HG02610 (cell line): ENCODE data around the gene FBRSL1.

Experiments used
- ATAC-seq: cut with Tn5 transposase; IDR thresholded peaks from one replicate; pipeline ENCODE4 v1.9.1; 2021; ENCODE audit warnings: mild to moderate bottlenecking, moderate library complexity; ENCODE audit not compliant: unreplicated experiment

The FBRSL1 gene

GRCh38 chr12:132508860-132509732 is 19.1 kb downstream of the FBRSL1 start:
- no peak for ATAC-seq

- ATAC-seq = no peak
These were observed 20.3 kb downstream of the FBRSL1 start for GRCh38 chr12:132510111-132510724.

- no peak for ATAC-seq
These were observed 21.0 kb downstream of the FBRSL1 start for GRCh38 chr12:132510746-132511477.

- no peak for ATAC-seq
These were observed 21.7 kb downstream of the FBRSL1 start for GRCh38 chr12:132511516-132512196.

GRCh38 chr12:132512197-132513069 is 22.5 kb downstream of the FBRSL1 start:
- no peak for ATAC-seq

- no peak for ATAC-seq
These were observed 23.1 kb downstream of the FBRSL1 start for GRCh38 chr12:132513070-132513398.

- ATAC-seq = no peak
These were observed 23.6 kb downstream of the FBRSL1 start for GRCh38 chr12:132513458-132514135.

GRCh38 chr12:132514216-132514820 is 24.4 kb downstream of the FBRSL1 start:
- no peak for ATAC-seq

DNA sequence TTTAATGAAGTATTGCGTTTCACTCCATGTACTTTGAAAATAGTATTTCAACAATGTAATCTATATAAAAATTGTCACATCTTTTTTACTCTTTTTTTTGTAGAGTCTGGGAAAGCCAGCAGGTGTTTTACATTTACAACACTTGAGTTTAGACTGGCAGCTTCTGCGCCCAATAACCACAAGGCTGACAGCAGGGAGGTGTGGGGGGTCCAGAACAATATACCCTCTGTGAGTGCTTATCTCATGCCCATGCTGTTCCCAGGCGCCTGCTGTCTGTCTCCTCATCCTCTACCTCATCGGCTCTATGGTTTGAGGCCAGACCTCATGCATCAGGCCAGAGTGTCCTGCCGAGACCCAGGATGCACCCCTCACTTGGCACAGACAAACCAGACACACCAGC is 24.9 kb downstream of the FBRSL1 start:
- ATAC-seq = no peak

GRCh38 chr12:132516095-132517012 is 26.4 kb downstream of the FBRSL1 start:
- ATAC-seq = no peak

- ATAC-seq = no peak
These were observed 27.2 kb downstream of the FBRSL1 start for GRCh38 chr12:132517013-132517739.

DNA sequence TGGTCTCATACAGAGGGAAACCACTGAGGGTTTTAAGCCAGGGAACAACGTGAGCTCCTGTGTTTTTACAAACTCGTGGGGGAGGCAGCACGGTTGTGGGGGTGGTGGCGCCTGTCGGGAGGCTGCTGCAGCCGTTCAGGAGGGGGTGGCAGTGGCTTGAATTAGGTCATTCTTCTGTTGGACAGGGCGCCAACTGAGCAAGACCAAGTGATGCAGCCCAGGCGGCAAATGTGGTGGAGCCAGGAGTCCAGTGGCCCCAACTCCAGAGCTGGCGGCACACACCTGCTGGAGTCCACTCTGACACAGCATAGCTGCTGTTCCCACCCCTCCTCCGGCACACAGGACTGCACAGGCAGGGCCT is 27.8 kb downstream of the FBRSL1 start:
- ATAC-seq = no peak

DNA sequence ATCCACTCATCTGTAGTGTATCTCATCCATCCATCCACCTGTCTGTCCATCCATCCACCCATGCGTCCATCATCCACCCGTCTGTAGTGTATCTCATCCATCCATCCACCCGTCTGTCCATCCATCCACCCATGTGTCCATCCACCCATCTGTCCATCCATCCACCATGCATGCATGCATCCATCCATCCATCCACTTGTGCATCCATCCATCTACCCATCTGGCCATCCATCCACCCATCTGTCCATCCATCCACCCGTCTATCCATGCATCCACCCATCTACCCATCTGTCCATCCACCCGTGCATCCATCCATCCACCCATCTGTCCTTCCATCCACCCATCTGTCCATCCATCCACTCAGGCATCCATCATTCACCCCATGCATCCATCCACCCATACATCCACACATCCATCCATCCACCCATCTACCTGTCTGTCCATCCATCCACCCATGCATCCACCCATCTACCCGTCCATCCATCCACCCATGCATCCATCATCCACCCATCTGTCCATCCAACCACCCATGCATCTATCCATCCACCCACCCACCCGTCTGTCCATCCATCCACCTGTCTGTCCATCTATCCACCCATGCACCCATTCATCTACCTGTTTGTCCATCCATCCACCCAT is 28.5 kb downstream of the FBRSL1 start:
- no peak for ATAC-seq

DNA sequence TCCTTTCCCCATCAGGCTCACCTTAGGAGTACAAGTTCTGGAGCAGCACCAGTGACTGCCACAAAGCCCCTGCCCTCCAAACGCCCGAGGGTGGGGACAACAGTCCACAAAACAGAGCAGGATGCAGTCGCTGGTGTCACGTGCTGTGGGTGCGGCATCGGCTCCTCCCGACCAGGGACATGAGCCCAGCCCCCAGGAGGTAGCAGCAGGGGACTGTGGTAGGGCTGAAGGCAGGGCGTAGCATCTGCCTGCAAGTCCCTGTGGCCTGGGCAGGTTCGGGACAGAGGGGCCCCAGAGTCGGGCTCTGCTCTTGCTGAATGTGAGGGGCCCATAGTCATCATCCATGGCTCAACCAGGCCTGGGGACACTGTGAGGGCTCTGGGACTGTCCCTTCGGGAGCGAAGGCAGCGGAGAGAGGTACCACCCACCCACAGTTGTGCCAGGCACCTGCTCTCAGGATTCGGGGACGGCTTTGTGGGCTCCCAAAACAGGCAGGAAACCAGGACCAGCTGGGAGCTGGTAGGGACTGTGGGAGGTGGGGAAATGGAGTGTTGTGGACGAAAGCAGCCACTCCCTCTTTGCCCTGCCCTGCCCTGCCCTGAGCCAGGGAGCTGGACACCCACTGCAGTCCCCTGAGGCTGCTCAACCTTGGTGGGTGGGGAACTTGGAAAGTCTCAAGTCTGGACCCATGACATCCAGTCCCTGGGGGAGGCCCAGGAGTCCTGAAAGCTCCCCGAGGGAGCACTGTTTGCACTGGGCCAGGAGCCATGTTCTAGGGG is 30.7 kb downstream of the FBRSL1 start:
- ATAC-seq = no peak

DNA sequence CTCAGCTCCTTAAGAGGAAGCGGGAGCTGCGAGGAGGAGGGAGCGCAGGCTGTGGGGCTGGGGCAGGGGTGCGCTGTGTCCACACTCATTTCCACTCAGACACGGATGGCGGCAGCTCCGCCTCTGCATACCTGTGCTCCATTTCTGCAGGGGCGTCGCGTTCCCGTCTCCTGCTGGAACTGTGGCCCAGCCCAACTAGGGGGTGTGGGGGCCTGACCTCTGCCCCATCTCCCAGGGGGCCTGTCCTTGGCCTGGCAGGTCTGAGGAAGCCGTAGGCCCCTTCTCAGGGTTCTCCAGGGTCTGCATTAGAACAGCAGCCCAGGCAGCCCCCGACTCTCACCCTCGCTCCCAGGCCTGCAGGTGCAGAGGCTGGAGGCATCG is 31.2 kb downstream of the FBRSL1 start:
- no peak for ATAC-seq

- no peak for ATAC-seq
These were observed 31.9 kb downstream of the FBRSL1 start for GRCh38 chr12:132521712-132522292.
